Jurkat, Clone E6-1 (cell line): ENCODE measurements around the gene TBC1D22A.

Source experiments
- DNase-seq: peaks from one replicate; pipeline ENCODE4 v3.0.0-alpha.2; 2011; ENCODE audit warnings: low read depth, low spot score
- H3K4me3 ChIP-seq: 2 replicates; pipeline ENCODE4 v1.5.1; 2011; ENCODE audit warnings: mild to moderate bottlenecking, low read length, control low read depth, moderate library complexity

TBC1D22A gene

GRCh38 chr22:46907241-46908215, 145.1 kb downstream of the TBC1D22A start:
- DNase-seq, result no peak

GRCh38 chr22:46908641-46909107, 146.2 kb downstream of the TBC1D22A start:
- no peak for DNase-seq
- H3K4me3 ChIP-seq, result no peak overlapping the region

More at GRCh38 chr22:46907241-46908215, 145.1 kb downstream of the TBC1D22A start:
- H3K4me3 ChIP-seq, result no peak overlapping the region

- no peak for DNase-seq
- H3K4me3 ChIP-seq, result no peak overlapping the region
These were observed 147.0 kb downstream of the TBC1D22A start for GRCh38 chr22:46909237-46910030.

GRCh38 chr22:46910624-46911023, 148.2 kb downstream of the TBC1D22A start:
- H3K4me3 ChIP-seq, result no peak overlapping the region
- no peak for DNase-seq

- no peak overlapping the region for H3K4me3 ChIP-seq
- DNase-seq, result no peak
These were observed 148.9 kb downstream of the TBC1D22A start for GRCh38 chr22:46911346-46911745.

- no peak overlapping the region for H3K4me3 ChIP-seq
- DNase-seq, result no peak
These were observed 150.9 kb downstream of the TBC1D22A start for GRCh38 chr22:46913351-46913750.

GRCh38 chr22:46914481-46914880, 152.0 kb downstream of the TBC1D22A start:
- DNase-seq, result no peak
- H3K4me3 ChIP-seq, result no peak overlapping the region

GRCh38 chr22:46914916-46915894, 152.8 kb downstream of the TBC1D22A start:
- DNase-seq, result peak; percentile 17
- H3K4me3 ChIP-seq, result no peak overlapping the region

- DNase-seq, result no peak
- H3K4me3 ChIP-seq, result no peak overlapping the region
These were observed 153.7 kb downstream of the TBC1D22A start for GRCh38 chr22:46915950-46916730.

- no peak overlapping the region for H3K4me3 ChIP-seq
- DNase-seq, result no peak
These were observed 154.7 kb downstream of the TBC1D22A start for GRCh38 chr22:46916886-46917770.

GRCh38 chr22:46917771-46918101, 155.3 kb downstream of the TBC1D22A start:
- no peak overlapping the region for H3K4me3 ChIP-seq
- no peak for DNase-seq

GRCh38 chr22:46918197-46918596, 155.7 kb downstream of the TBC1D22A start:
- DNase-seq, result no peak
- H3K4me3 ChIP-seq, result no peak overlapping the region

- no peak overlapping the region for H3K4me3 ChIP-seq
- no peak for DNase-seq
These were observed 159.6 kb downstream of the TBC1D22A start for GRCh38 chr22:46922037-46922436.

GRCh38 chr22:46923394-46923793, 160.9 kb downstream of the TBC1D22A start:
- no peak overlapping the region for H3K4me3 ChIP-seq
- no peak for DNase-seq

GRCh38 chr22:46925818-46926217, 163.4 kb downstream of the TBC1D22A start:
- no peak for DNase-seq
- H3K4me3 ChIP-seq, result no peak overlapping the region

GRCh38 chr22:46929046-46929709, 166.7 kb downstream of the TBC1D22A start:
- DNase-seq, result no peak

GRCh38 chr22:46929710-46930204, 167.3 kb downstream of the TBC1D22A start:
- H3K4me3 ChIP-seq, result no peak overlapping the region
- DNase-seq, result no peak

More at GRCh38 chr22:46929046-46929709, 166.7 kb downstream of the TBC1D22A start:
- H3K4me3 ChIP-seq, result no peak overlapping the region
